Measurements from ENCODE around the gene RILPL2.
"Not testable (repeated sequence)": the region's sequence is repeated elsewhere in the genome, so short reads cannot be mapped to it uniquely, and the experiment has no call there.

RILPL2 gene

GRCh38 chr12:123436017-123436964, at the start of gene RILPL2:
Gene RILPL2 (minus strand): TSS chr12:123436684. CDS start chr12:123436420, 264 bp downstream.
- peak; percentile 54 for DNase-seq (ENCODE audit: extremely low read depth, low read depth)

GRCh38 chr12:123485756-123486155, 49.3 kb upstream of the RILPL2 start:
- no peak for DNase-seq (ENCODE audit: extremely low read depth, low read depth)
- no peak for TF ChIP-seq CTCF (IDR thresholded peaks at IDR 0.05; ENCODE audit: low read depth, low read length)

More at GRCh38 chr12:123436017-123436964, at the start of gene RILPL2:
- no peak; the same call in 1 of the 2 replicates for TF ChIP-seq CTCF (IDR thresholded peaks at IDR 0.05; ENCODE audit: low read depth, low read length)

- DNase-seq (ENCODE audit: extremely low read depth, low read depth) = no peak
- TF ChIP-seq CTCF (IDR thresholded peaks at IDR 0.05; ENCODE audit: low read depth, low read length) = no peak
Observed at GRCh38 chr12:123483602-123484248, 47.2 kb upstream of the RILPL2 start.

- DNase-seq (ENCODE audit: extremely low read depth, low read depth) = no peak
- TF ChIP-seq CTCF (IDR thresholded peaks at IDR 0.05; ENCODE audit: low read depth, low read length) = no peak
Observed at GRCh38 chr12:123482876-123483275, 46.4 kb upstream of the RILPL2 start.

- not testable (repeated sequence) for DNase-seq (ENCODE audit: extremely low read depth, low read depth)
Observed at GRCh38 chr12:123481251-123481650, 44.8 kb upstream of the RILPL2 start.

GRCh38 chr12:123479442-123480180, 43.1 kb upstream of the RILPL2 start:
- no peak for DNase-seq (ENCODE audit: extremely low read depth, low read depth)
- no peak for TF ChIP-seq CTCF (IDR thresholded peaks at IDR 0.05; ENCODE audit: low read depth, low read length)

- DNase-seq (ENCODE audit: extremely low read depth, low read depth) = no peak
- no peak for TF ChIP-seq CTCF (IDR thresholded peaks at IDR 0.05; ENCODE audit: low read depth, low read length)
Observed at GRCh38 chr12:123478762-123479161, 42.3 kb upstream of the RILPL2 start.

Data from AG09319 (cell line).